Measurements from ENCODE around the gene EMC10. TPM values are rescaled to one million over a fixed set of nuclear protein-coding genes. Genes with fewer than 3 reads are reported as not detected.

The EMC10 gene
- polyA plus RNA-seq, 2 donors: 41.9 to 62.9 TPM

GRCh38 chr19:50500060-50500752, 23.9 kb downstream of the EMC10 start:
- Histone ChIP-seq H3K9me3 (ENCODE audit: control insufficient read depth in 2 of 2, insufficient read depth in 1 of 2, low read depth in 1 of 2, low read length in 1 of 2) (no peaks in the 10 kb centered on the region), H3K36me3 (ENCODE audit: control insufficient read depth in 2 of 2, insufficient read depth in 2 of 2, low read length in 1 of 2) (no peaks in the 10 kb centered on the region), H3K27ac (ENCODE audit: low read depth in 2 of 2, low read length in 1 of 2) (no peak overlapping the region), H3K4me3 (ENCODE audit: low read depth in 1 of 2, low read length in 2 of 2) (no peak overlapping the region), H3K4me1 (ENCODE audit: control insufficient read depth in 2 of 2, insufficient read depth in 2 of 2, low read length in 1 of 2) (no peaks in the 10 kb centered on the region), H3K27me3 (ENCODE audit: control insufficient read depth in 1 of 2, insufficient read depth in 2 of 2, low read length in 2 of 2) (no peaks in the 10 kb centered on the region)
- WGBS, 2 donors: 58 to 59% methylated on average over 17 to 27 of the region's 27 CpGs

- WGBS, 2 donors: 42 to 69% methylated on average over 10 of the region's 10 CpGs
- Histone ChIP-seq H3K9me3 (ENCODE audit: control insufficient read depth in 2 of 2, insufficient read depth in 1 of 2, low read depth in 1 of 2, low read length in 1 of 2) (no peaks in the 10 kb centered on the region), H3K4me1 (ENCODE audit: control insufficient read depth in 2 of 2, insufficient read depth in 2 of 2, low read length in 1 of 2) (no peaks in the 10 kb centered on the region), H3K4me3 (ENCODE audit: low read depth in 1 of 2, low read length in 2 of 2) (no peak overlapping the region), H3K27ac (ENCODE audit: low read depth in 2 of 2, low read length in 1 of 2) (no peak overlapping the region), H3K36me3 (ENCODE audit: control insufficient read depth in 2 of 2, insufficient read depth in 2 of 2, low read length in 1 of 2) (no peaks in the 10 kb centered on the region), H3K27me3 (ENCODE audit: control insufficient read depth in 1 of 2, insufficient read depth in 2 of 2, low read length in 2 of 2) (no peaks in the 10 kb centered on the region)
Measured at GRCh38 chr19:50500753-50501151, 24.4 kb downstream of the EMC10 start.

GRCh38 chr19:50501186-50501567, 24.9 kb downstream of the EMC10 start:
- Histone ChIP-seq H3K4me1 (ENCODE audit: control insufficient read depth in 2 of 2, insufficient read depth in 2 of 2, low read length in 1 of 2) (no peaks in the 10 kb centered on the region), H3K27ac (ENCODE audit: low read depth in 2 of 2, low read length in 1 of 2) (no peak overlapping the region)
- WGBS, 2 donors: 68 to 78% methylated on average over 8 to 12 of the region's 12 CpGs

GRCh38 chr19:50501568-50502475, 25.5 kb downstream of the EMC10 start:
- H3K27ac ChIP-seq (ENCODE audit: low read depth in 2 of 2, low read length in 1 of 2): no peak overlapping the region
- H3K36me3 ChIP-seq (ENCODE audit: control insufficient read depth in 2 of 2, insufficient read depth in 2 of 2, low read length in 1 of 2): peaks cover 0 to 5% of the 10 kb centered on the region in 2 donors
- H3K27me3 ChIP-seq (ENCODE audit: control insufficient read depth in 1 of 2, insufficient read depth in 2 of 2, low read length in 2 of 2): no peaks in the 10 kb centered on the region
- WGBS, 2 donors: 64 to 69% methylated on average over 25 of the region's 25 CpGs
- no peaks in the 10 kb centered on the region for H3K9me3 ChIP-seq (ENCODE audit: control insufficient read depth in 2 of 2, insufficient read depth in 1 of 2, low read depth in 1 of 2, low read length in 1 of 2)
- H3K4me1 ChIP-seq (ENCODE audit: control insufficient read depth in 2 of 2, insufficient read depth in 2 of 2, low read length in 1 of 2): no peaks in the 10 kb centered on the region
- H3K4me3 ChIP-seq (ENCODE audit: low read depth in 1 of 2, low read length in 2 of 2): no peak overlapping the region

More at GRCh38 chr19:50501186-50501567, 24.9 kb downstream of the EMC10 start:
- H3K36me3 ChIP-seq (ENCODE audit: control insufficient read depth in 2 of 2, insufficient read depth in 2 of 2, low read length in 1 of 2): peaks cover 0 to 2% of the 10 kb centered on the region in 2 donors
- no peak overlapping the region for H3K4me3 ChIP-seq (ENCODE audit: low read depth in 1 of 2, low read length in 2 of 2)
- no peaks in the 10 kb centered on the region for H3K9me3 ChIP-seq (ENCODE audit: control insufficient read depth in 2 of 2, insufficient read depth in 1 of 2, low read depth in 1 of 2, low read length in 1 of 2)
- H3K27me3 ChIP-seq (ENCODE audit: control insufficient read depth in 1 of 2, insufficient read depth in 2 of 2, low read length in 2 of 2): no peaks in the 10 kb centered on the region

- Histone ChIP-seq H3K9me3 (ENCODE audit: control insufficient read depth in 2 of 2, insufficient read depth in 1 of 2, low read depth in 1 of 2, low read length in 1 of 2) (no peaks in the 10 kb centered on the region), H3K36me3 (ENCODE audit: control insufficient read depth in 2 of 2, insufficient read depth in 2 of 2, low read length in 1 of 2) (peaks cover 0 to 5% of the 10 kb centered on the region in 2 donors), H3K27ac (ENCODE audit: low read depth in 2 of 2, low read length in 1 of 2) (no peak overlapping the region), H3K4me1 (ENCODE audit: control insufficient read depth in 2 of 2, insufficient read depth in 2 of 2, low read length in 1 of 2) (peaks cover 0 to 5% of the 10 kb centered on the region in 2 donors), H3K4me3 (ENCODE audit: low read depth in 1 of 2, low read length in 2 of 2) (no peak overlapping the region), H3K27me3 (ENCODE audit: control insufficient read depth in 1 of 2, insufficient read depth in 2 of 2, low read length in 2 of 2) (no peaks in the 10 kb centered on the region)
- 92% methylated on average over 30 of the region's 30 CpGs for WGBS, 2 donors
Measured at GRCh38 chr19:50505856-50506611, 29.7 kb downstream of the EMC10 start.

GRCh38 chr19:50506700-50507099, 30.4 kb downstream of the EMC10 start:
- H3K4me1 ChIP-seq (ENCODE audit: control insufficient read depth in 2 of 2, insufficient read depth in 2 of 2, low read length in 1 of 2): peaks cover 0 to 5% of the 10 kb centered on the region in 2 donors
- H3K9me3 ChIP-seq (ENCODE audit: control insufficient read depth in 2 of 2, insufficient read depth in 1 of 2, low read depth in 1 of 2, low read length in 1 of 2): no peaks in the 10 kb centered on the region
- H3K36me3 ChIP-seq (ENCODE audit: control insufficient read depth in 2 of 2, insufficient read depth in 2 of 2, low read length in 1 of 2): peaks cover 0 to 5% of the 10 kb centered on the region in 2 donors
- H3K27ac ChIP-seq (ENCODE audit: low read depth in 2 of 2, low read length in 1 of 2): no peak overlapping the region
- WGBS, 2 donors: 94 to 95% methylated on average over 5 to 10 of the region's 10 CpGs
- H3K4me3 ChIP-seq (ENCODE audit: low read depth in 1 of 2, low read length in 2 of 2): no peak overlapping the region
- H3K27me3 ChIP-seq (ENCODE audit: control insufficient read depth in 1 of 2, insufficient read depth in 2 of 2, low read length in 2 of 2): no peaks in the 10 kb centered on the region

GRCh38 chr19:50507376-50507775, 31.1 kb downstream of the EMC10 start:
- no peak overlapping the region for H3K27ac ChIP-seq (ENCODE audit: low read depth in 2 of 2, low read length in 1 of 2)
- peaks cover 3 to 5% of the 10 kb centered on the region in 2 donors for H3K4me1 ChIP-seq (ENCODE audit: control insufficient read depth in 2 of 2, insufficient read depth in 2 of 2, low read length in 1 of 2)
- no peaks in the 10 kb centered on the region for H3K9me3 ChIP-seq (ENCODE audit: control insufficient read depth in 2 of 2, insufficient read depth in 1 of 2, low read depth in 1 of 2, low read length in 1 of 2)
- H3K36me3 ChIP-seq (ENCODE audit: control insufficient read depth in 2 of 2, insufficient read depth in 2 of 2, low read length in 1 of 2): peaks cover 0 to 5% of the 10 kb centered on the region in 2 donors
- H3K4me3 ChIP-seq (ENCODE audit: low read depth in 1 of 2, low read length in 2 of 2): no peak overlapping the region
- WGBS, 2 donors: 92 to 95% methylated on average over 8 of the region's 8 CpGs
- H3K27me3 ChIP-seq (ENCODE audit: control insufficient read depth in 1 of 2, insufficient read depth in 2 of 2, low read length in 2 of 2): no peaks in the 10 kb centered on the region

GRCh38 chr19:50508843-50509190, 32.5 kb downstream of the EMC10 start:
- H3K36me3 ChIP-seq (ENCODE audit: control insufficient read depth in 2 of 2, insufficient read depth in 2 of 2, low read length in 1 of 2): peaks cover 0 to 5% of the 10 kb centered on the region in 2 donors
- no peaks in the 10 kb centered on the region for H3K27me3 ChIP-seq (ENCODE audit: control insufficient read depth in 1 of 2, insufficient read depth in 2 of 2, low read length in 2 of 2)
- no peaks in the 10 kb centered on the region for H3K9me3 ChIP-seq (ENCODE audit: control insufficient read depth in 2 of 2, insufficient read depth in 1 of 2, low read depth in 1 of 2, low read length in 1 of 2)
- H3K4me1 ChIP-seq (ENCODE audit: control insufficient read depth in 2 of 2, insufficient read depth in 2 of 2, low read length in 1 of 2): peaks cover 3 to 5% of the 10 kb centered on the region in 2 donors
- 90 to 93% methylated on average over 2 to 3 of the region's 3 CpGs for WGBS, 2 donors
- no peak overlapping the region for H3K4me3 ChIP-seq (ENCODE audit: low read depth in 1 of 2, low read length in 2 of 2)
- no peak overlapping the region for H3K27ac ChIP-seq (ENCODE audit: low read depth in 2 of 2, low read length in 1 of 2)

- H3K36me3 ChIP-seq (ENCODE audit: control insufficient read depth in 2 of 2, insufficient read depth in 2 of 2, low read length in 1 of 2): peaks cover 0 to 5% of the 10 kb centered on the region in 2 donors
- H3K4me3 ChIP-seq (ENCODE audit: low read depth in 1 of 2, low read length in 2 of 2): no peak overlapping the region
- no peaks in the 10 kb centered on the region for H3K27me3 ChIP-seq (ENCODE audit: control insufficient read depth in 1 of 2, insufficient read depth in 2 of 2, low read length in 2 of 2)
- H3K27ac ChIP-seq (ENCODE audit: low read depth in 2 of 2, low read length in 1 of 2): no peak overlapping the region
- peaks cover 3 to 7% of the 10 kb centered on the region in 2 donors for H3K4me1 ChIP-seq (ENCODE audit: control insufficient read depth in 2 of 2, insufficient read depth in 2 of 2, low read length in 1 of 2)
- WGBS, 2 donors: 84 to 88% methylated on average over 11 of the region's 11 CpGs
- no peaks in the 10 kb centered on the region for H3K9me3 ChIP-seq (ENCODE audit: control insufficient read depth in 2 of 2, insufficient read depth in 1 of 2, low read depth in 1 of 2, low read length in 1 of 2)
Measured at GRCh38 chr19:50509366-50509765, 33.1 kb downstream of the EMC10 start.

Data from esophagus (tissue), 2 donors.